Pancreas (tissue), 10 donors: ENCODE measurements around the gene DOHH. TPM values are rescaled to one million over a fixed set of nuclear protein-coding genes. Genes with fewer than 3 reads are reported as not detected.

Experiments
- ATAC-seq, 4 donors: fragments of 200-7000 bp; cut with Tn5 transposase; one replicate each; pipeline versions ENCODE4 v1.8.0 to v1.9.1; 2020; ENCODE audit warnings: mild to moderate bottlenecking in 4 of 4, moderate library complexity in 4 of 4
- DNase-seq, 6 donors: peaks; one replicate each; pipeline ENCODE4 v3.0.0-alpha.2; 2020
- FAIRE-seq: peaks from 2 replicates; lab custom pipeline; 2012; peaks lifted over from hg19 to GRCh38; lab: Jason Lieb, UNC
- H3K27ac ChIP-seq, 4 donors: fragments of 200-600 bp; sonication (generic); 1 replicate in 3 of 4; 2 replicates in 1 of 4; pipeline versions ENCODE4 v1.5.0 to v1.8.0; 2020
- H3K27me3 ChIP-seq, 4 donors: fragments of 200-600 bp; one replicate each; pipeline ENCODE4 v1.8.0; 2021
- H3K36me3 ChIP-seq, 3 donors: fragments of 200-600 bp; sonication (generic) in 1 of 3; one replicate each; pipeline versions ENCODE4 v1.5.0 to v1.8.0; 2020 to 2021
- H3K4me1 ChIP-seq, 3 donors: fragments of 200-600 bp; one replicate each; pipeline ENCODE4 v1.8.0; 2021
- H3K4me3 ChIP-seq, 4 donors: fragments of 200-600 bp; sonication (generic) in 2 of 4; one replicate each; pipeline versions ENCODE4 v1.5.0 to v1.8.0; 2020 to 2021
- H3K9me3 ChIP-seq, 4 donors: fragments of 200-600 bp; one replicate each; pipeline ENCODE4 v1.8.0; 2021
- WGBS, 2 donors: extraction: QIAGEN DNeasy Blood & Tissue Kit; methylation state at CpG; one replicate each; pipeline ENCODE4 v1.1.7; 2013; 5-methylcytosine and 5-hydroxymethylcytosine counted together
- intact Hi-C, 3 donors: fragments of 100-400 bp; cut with DNase I; formaldehyde crosslinking; loops; one replicate each; pipeline versions ENCODE4 v1.11.1 to v1.14.2; 2022
- polyA plus RNA-seq, 2 donors: library from polyadenylated mRNA; stranded (reverse); fragments of 200-250 nt; gene quantifications; one replicate each; pipeline ENCODE4 v1.2.3, GENCODE V29; 2013
- total RNA-seq, 6 donors: library from RNA; stranded (reverse); fragmentation: NEBNext Ultra II Directional in 4 of 6; extraction: Animal tissue kit (Norgen Biotek cat#: 25700) in 4 of 6; gene quantifications; one replicate each; pipeline versions ENCODE4 v1.2.1 to v1.2.4, GENCODE V29; 2021 to 2023
- TF ChIP-seq, protein P1 (sequence below), 4 donors: fragments of 200-600 bp; sonication (generic) in 3 of 4; IDR thresholded peaks; one replicate each; pipeline versions ENCODE4 v1.5.0 to v1.8.0; 2021; ENCODE audit warnings: antibody characterized with exemption in 4 of 4
- donor health status: healthy with polysubstance abuse.
- donor health status: DM: no; HTN: no; CAD: no; lungs with moderate emphysema.
- donor health status: DM: no; HTN: no; CAD: no.
- donor health status: control.
- donor health status: control.
- donor health status: Bipolar disorder and iron deficiency.
- donor health status: DM: yes; HTN: yes; CAD: no.
- donor health status: DM: no; HTN: no; CAD: no.
- donor health status: DM: no; HTN: no; CAD: no.
- donor health status: DM: yes; HTN: yes; CAD: no.

DOHH gene
- total and polyA plus RNA-seq, 8 donors, result 3.2 to 10.5 (median 5.0) TPM

DNA sequence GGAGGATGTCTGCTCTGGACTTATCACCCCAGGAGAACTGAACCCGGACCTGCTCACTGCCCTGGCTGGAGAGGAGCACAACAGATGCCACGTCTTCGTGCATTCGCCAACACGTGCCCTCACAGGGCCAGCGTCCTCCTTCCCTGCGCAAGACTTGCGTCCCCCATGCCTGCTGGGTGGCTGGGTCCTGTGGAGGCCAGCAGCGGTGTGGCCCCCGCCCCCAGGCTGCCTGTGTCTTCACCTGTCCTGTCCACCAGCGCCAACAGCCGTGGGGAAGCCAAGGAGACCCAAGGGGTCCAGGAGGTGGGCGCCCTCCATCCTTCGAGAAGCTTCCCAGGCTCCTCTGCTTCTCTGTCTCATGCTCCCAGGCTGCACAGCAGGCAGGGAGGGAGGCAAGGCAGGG, 35.1 kb upstream of the DOHH start:
- WGBS, 2 donors, result 94 to 95% methylated on average over 14 of the region's 14 CpGs
- DNase-seq (peak in 1 of 6 donors; percentile 34), FAIRE-seq (no peak), ATAC-seq (no peak)
- Histone ChIP-seq H3K4me1 (no peaks in the 10 kb centered on the region), H3K36me3 (peaks cover 0 to 50% (median 22%) of the 10 kb centered on the region in 3 donors), H3K27ac (no peak overlapping the region), H3K9me3 (no peaks in the 10 kb centered on the region), H3K4me3 (no peak overlapping the region), H3K27me3 (no peaks in the 10 kb centered on the region)
- TF ChIP-seq, protein P1, sequence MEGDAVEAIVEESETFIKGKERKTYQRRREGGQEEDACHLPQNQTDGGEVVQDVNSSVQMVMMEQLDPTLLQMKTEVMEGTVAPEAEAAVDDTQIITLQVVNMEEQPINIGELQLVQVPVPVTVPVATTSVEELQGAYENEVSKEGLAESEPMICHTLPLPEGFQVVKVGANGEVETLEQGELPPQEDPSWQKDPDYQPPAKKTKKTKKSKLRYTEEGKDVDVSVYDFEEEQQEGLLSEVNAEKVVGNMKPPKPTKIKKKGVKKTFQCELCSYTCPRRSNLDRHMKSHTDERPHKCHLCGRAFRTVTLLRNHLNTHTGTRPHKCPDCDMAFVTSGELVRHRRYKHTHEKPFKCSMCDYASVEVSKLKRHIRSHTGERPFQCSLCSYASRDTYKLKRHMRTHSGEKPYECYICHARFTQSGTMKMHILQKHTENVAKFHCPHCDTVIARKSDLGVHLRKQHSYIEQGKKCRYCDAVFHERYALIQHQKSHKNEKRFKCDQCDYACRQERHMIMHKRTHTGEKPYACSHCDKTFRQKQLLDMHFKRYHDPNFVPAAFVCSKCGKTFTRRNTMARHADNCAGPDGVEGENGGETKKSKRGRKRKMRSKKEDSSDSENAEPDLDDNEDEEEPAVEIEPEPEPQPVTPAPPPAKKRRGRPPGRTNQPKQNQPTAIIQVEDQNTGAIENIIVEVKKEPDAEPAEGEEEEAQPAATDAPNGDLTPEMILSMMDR (IDR thresholded peaks at IDR 0.05), result no peak
- intact Hi-C loops, result no loop called here

DNA sequence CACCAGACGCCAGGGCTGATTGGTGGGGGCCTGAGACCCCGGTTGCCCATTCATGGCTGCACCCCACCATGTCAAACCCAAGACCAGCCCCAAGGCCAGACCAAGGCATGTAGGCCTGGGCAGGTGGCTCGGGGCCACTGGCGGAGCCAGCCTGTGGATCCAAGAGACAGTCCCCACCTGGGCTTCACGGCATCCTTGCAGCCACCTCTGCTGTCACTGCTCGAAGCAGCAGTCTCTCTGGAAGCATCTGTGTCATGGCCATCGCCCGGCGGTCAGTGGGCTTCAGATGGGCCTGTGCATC, 34.7 kb upstream of the DOHH start:
- TF ChIP-seq, protein P1 (IDR thresholded peaks at IDR 0.05), result no peak
- H3K27ac ChIP-seq, result no peak overlapping the region
- no peaks in the 10 kb centered on the region for H3K27me3 ChIP-seq
- no peaks in the 10 kb centered on the region for H3K9me3 ChIP-seq
- intact Hi-C loops, result no loop called here
- no peak for FAIRE-seq
- H3K36me3 ChIP-seq, result peaks cover 0 to 51% (median 22%) of the 10 kb centered on the region in 3 donors
- DNase-seq, result peak in 1 of 6 donors; percentile 21
- no peak overlapping the region for H3K4me3 ChIP-seq
- no peaks in the 10 kb centered on the region for H3K4me1 ChIP-seq
- 91 to 93% methylated on average over 9 of the region's 9 CpGs for WGBS, 2 donors
- no peak for ATAC-seq

- intact Hi-C loops, result no loop called here
- no peak for ATAC-seq
Measured at GRCh38 chr19:3534375-3535234, 34.1 kb upstream of the DOHH start.

GRCh38 chr19:3533563-3534216, 33.2 kb upstream of the DOHH start:
- WGBS, 2 donors, result 79 to 81% methylated on average over 12 of the region's 12 CpGs
- ATAC-seq (no peak), DNase-seq (peak in 1 of 6 donors; percentile 18), FAIRE-seq (no peak)
- no peak overlapping the region for H3K4me3 ChIP-seq
- no peaks in the 10 kb centered on the region for H3K9me3 ChIP-seq
- H3K27me3 ChIP-seq, result no peaks in the 10 kb centered on the region
- TF ChIP-seq, protein P1 (IDR thresholded peaks at IDR 0.05), result no peak
- H3K36me3 ChIP-seq, result peaks cover 0 to 51% (median 22%) of the 10 kb centered on the region in 3 donors
- no peaks in the 10 kb centered on the region for H3K4me1 ChIP-seq
- intact Hi-C loops, result no loop called here
- H3K27ac ChIP-seq, result no peak overlapping the region

More at GRCh38 chr19:3534375-3535234, 34.1 kb upstream of the DOHH start:
- Histone ChIP-seq H3K4me3 (no peak overlapping the region), H3K9me3 (no peaks in the 10 kb centered on the region), H3K27ac (no peak overlapping the region), H3K4me1 (no peaks in the 10 kb centered on the region), H3K36me3 (peaks cover 0 to 51% (median 22%) of the 10 kb centered on the region in 3 donors), H3K27me3 (no peaks in the 10 kb centered on the region)
- FAIRE-seq (no peak), DNase-seq (peak in 1 of 6 donors; percentile 60)
- WGBS, 2 donors, result 92% methylated on average over 38 of the region's 38 CpGs
- TF ChIP-seq, protein P1 (IDR thresholded peaks at IDR 0.05), result no peak
